OCI-LY7 (cell line): ENCODE results near the gene SNRPN. TPM values are rescaled to one million over a fixed set of nuclear protein-coding genes. Genes with fewer than 3 reads are reported as not detected.

ENCODE experiments used
- BruUV-seq: library from RNA; stranded (reverse); fragments of 400-500 nt; replicated peaks from 2 replicates; lab custom pipeline; 2021; lab: Mats Ljungman, UMichigan
- CTCF ChIA-PET: fragments of 300-600 bp; sonication (Branson Sonifier 250); formaldehyde crosslinking; loops from one replicate; lab custom pipeline; 2022; ENCODE audit warnings: antibody characterized with exemption; ENCODE audit not compliant: unreplicated experiment; lab: Charles Lee
- POLR2A ChIA-PET: fragments of 300-600 bp; sonication (Branson Sonifier 250); formaldehyde crosslinking; loops from one replicate; lab custom pipeline; 2022; ENCODE audit warnings: antibody characterized with exemption; lab: Charles Lee
- DNase-seq: peaks from one replicate; pipeline ENCODE4 v3.0.0-alpha.2; 2015; ENCODE audit warnings: low spot score
- H2AFZ ChIP-seq: fragments of 200-600 bp; sonication (generic), shearing (Covaris generic); 2 replicates; pipeline ENCODE4 v1.6.1; 2014; ENCODE audit warnings: mild to moderate bottlenecking, antibody characterized with exemption, low read length, moderate library complexity
- H3K27ac ChIP-seq: fragments of 200-600 bp; sonication (generic); 2 replicates; pipeline ENCODE4 v1.5.1; 2014; ENCODE audit warnings: mixed run types, low read depth, mild to moderate bottlenecking, moderate library complexity, low read length, inconsistent platforms; ENCODE audit not compliant: poor library complexity, severe bottlenecking
- H3K36me3 ChIP-seq: fragments of 200-600 bp; sonication (generic); 2 replicates; pipeline ENCODE4 v1.6.1; 2014; ENCODE audit warnings: mild to moderate bottlenecking, antibody characterized with exemption, low read length, moderate library complexity, mixed read lengths; ENCODE audit not compliant: insufficient read depth
- H3K4me1 ChIP-seq: fragments of 200-600 bp; sonication (generic); 2 replicates; pipeline ENCODE4 v1.5.1; 2014; ENCODE audit warnings: mild to moderate bottlenecking, low read length; ENCODE audit not compliant: insufficient read depth, poor library complexity, severe bottlenecking
- H3K4me2 ChIP-seq: fragments of 200-600 bp; sonication (generic); 2 replicates; pipeline ENCODE4 v1.6.1; 2014; ENCODE audit warnings: mild to moderate bottlenecking, low read length
- H3K4me3 ChIP-seq: fragments of 200-600 bp; sonication (generic); 2 replicates; pipeline ENCODE4 v1.5.1; 2014; ENCODE audit warnings: mild to moderate bottlenecking, low read depth, low read length; ENCODE audit not compliant: poor library complexity, severe bottlenecking
- H3K79me2 ChIP-seq: fragments of 200-600 bp; sonication (generic); 2 replicates; pipeline ENCODE4 v1.6.1; 2016; ENCODE audit warnings: low read depth, mild to moderate bottlenecking, low read length, moderate library complexity, mixed read lengths; ENCODE audit not compliant: insufficient read depth
- H3K9me2 ChIP-seq: fragments of 200-600 bp; sonication (generic); 2 replicates; pipeline ENCODE4 v1.6.1; 2016; ENCODE audit warnings: mild to moderate bottlenecking, low read length, mixed read lengths; ENCODE audit not compliant: insufficient read depth
- H3K9me3 ChIP-seq: fragments of 200-600 bp; sonication (generic); 2 replicates; pipeline ENCODE4 v1.6.1; 2014; ENCODE audit warnings: mild to moderate bottlenecking, mixed run types, low read length, mixed read lengths
- H4K20me1 ChIP-seq: fragments of 200-600 bp; sonication (generic); 2 replicates; pipeline ENCODE4 v1.6.1; 2014; ENCODE audit warnings: mild to moderate bottlenecking, antibody characterized with exemption, low read length, moderate library complexity, mixed read lengths; ENCODE audit not compliant: insufficient read depth
- EZH2phosphoT487 ChIP-seq: fragments of 200-600 bp; sonication (generic); IDR thresholded peaks from 2 replicates; pipeline ENCODE4 v1.6.1; 2018; ENCODE audit warnings: low read depth, borderline replicate concordance, mild to moderate bottlenecking, mixed run types, antibody characterized with exemption, low read length, moderate library complexity, mixed read lengths
- intact Hi-C: fragments of 100-400 bp; cut with micrococcal nuclease; formaldehyde crosslinking; loops from one replicate; pipeline ENCODE4 v1.10.0; 2022; ENCODE audit not compliant: unreplicated experiment
- small RNA-seq: library from RNA; depleted of rRNA; stranded (forward); fragments of <200 nt; gene quantifications from one replicate; pipeline ENCODE3, GENCODE V24; 2014
- total RNA-seq, 2 experiments: library from RNA; depleted of rRNA in 1 of 2; stranded (reverse); fragments of >200 nt in 1 of 2; shearing (Covaris generic) in 1 of 2; gene quantifications; 2 replicates each; pipeline ENCODE4 v1.2.3, GENCODE V29; 2014 to 2022
- TF ChIP-seq, protein P1 (sequence below): fragments of 200-600 bp; sonication (generic); conservative IDR thresholded peaks from 2 replicates; pipeline ENCODE4 v1.5.1; 2014; ENCODE audit warnings: mild to moderate bottlenecking, antibody characterized with exemption, low read length, moderate library complexity, mixed read lengths

The SNRPN gene
- total RNA-seq, 2 experiments from 2014 or later = 26.8 TPM; not detected in 1

DNA sequence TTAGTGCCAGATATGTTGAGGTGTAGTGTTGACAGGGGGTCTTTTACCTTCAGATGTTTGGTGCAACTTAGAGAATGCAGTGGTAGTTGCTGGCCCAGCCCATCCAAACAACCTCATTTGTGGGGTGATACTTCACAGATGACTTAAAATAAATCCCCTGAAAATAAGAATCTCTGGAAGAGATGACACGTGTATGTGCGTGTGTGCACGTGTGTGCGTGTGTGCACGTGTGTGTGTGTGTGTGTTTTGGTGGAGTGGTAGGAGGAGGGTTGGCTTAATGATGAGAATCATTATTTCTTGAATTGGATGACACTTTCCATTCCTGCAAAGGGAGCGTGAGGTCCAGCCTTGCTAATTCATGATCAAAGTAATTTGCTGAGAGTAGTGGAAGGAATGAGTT is 31.9 kb downstream of the SNRPN start:
- DNase-seq = no peak
- no peaks in the 10 kb centered on the region for H4K20me1 ChIP-seq
- no peaks in the 10 kb centered on the region for H3K36me3 ChIP-seq
- ChIA-PET CTCF (no interaction called here), POLR2A (no interaction called here)
- no peak for TF ChIP-seq EZH2phosphoT487
- TF ChIP-seq, protein P1, sequence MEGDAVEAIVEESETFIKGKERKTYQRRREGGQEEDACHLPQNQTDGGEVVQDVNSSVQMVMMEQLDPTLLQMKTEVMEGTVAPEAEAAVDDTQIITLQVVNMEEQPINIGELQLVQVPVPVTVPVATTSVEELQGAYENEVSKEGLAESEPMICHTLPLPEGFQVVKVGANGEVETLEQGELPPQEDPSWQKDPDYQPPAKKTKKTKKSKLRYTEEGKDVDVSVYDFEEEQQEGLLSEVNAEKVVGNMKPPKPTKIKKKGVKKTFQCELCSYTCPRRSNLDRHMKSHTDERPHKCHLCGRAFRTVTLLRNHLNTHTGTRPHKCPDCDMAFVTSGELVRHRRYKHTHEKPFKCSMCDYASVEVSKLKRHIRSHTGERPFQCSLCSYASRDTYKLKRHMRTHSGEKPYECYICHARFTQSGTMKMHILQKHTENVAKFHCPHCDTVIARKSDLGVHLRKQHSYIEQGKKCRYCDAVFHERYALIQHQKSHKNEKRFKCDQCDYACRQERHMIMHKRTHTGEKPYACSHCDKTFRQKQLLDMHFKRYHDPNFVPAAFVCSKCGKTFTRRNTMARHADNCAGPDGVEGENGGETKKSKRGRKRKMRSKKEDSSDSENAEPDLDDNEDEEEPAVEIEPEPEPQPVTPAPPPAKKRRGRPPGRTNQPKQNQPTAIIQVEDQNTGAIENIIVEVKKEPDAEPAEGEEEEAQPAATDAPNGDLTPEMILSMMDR = no peak
- H3K4me1 ChIP-seq = no peaks in the 10 kb centered on the region
- 0 out of 2 replicates have a peak, but pooled peaks cover 6% of the 10 kb centered on the region for H3K9me3 ChIP-seq
- intact Hi-C loops = no loop called here
- BruUV-seq = no TSS peak
- H3K9me2 ChIP-seq = no peaks in the 10 kb centered on the region
- H3K79me2 ChIP-seq = no peaks in the 10 kb centered on the region
- no peak overlapping the region for H3K27ac ChIP-seq
- H2AFZ ChIP-seq = no peak overlapping the region
- H3K4me2 ChIP-seq = no peak overlapping the region
- no peak overlapping the region for H3K4me3 ChIP-seq

- no peak overlapping the region for H3K4me3 ChIP-seq
- no peaks in the 10 kb centered on the region for H4K20me1 ChIP-seq
- no peak overlapping the region for H2AFZ ChIP-seq
- H3K79me2 ChIP-seq = no peaks in the 10 kb centered on the region
- no peaks in the 10 kb centered on the region for H3K9me2 ChIP-seq
- H3K36me3 ChIP-seq = no peaks in the 10 kb centered on the region
- H3K4me1 ChIP-seq = no peaks in the 10 kb centered on the region
- H3K9me3 ChIP-seq = 0 out of 2 replicates have a peak, but pooled peaks cover 7% of the 10 kb centered on the region
- DNase-seq = no peak
- H3K27ac ChIP-seq = no peak overlapping the region
- TF ChIP-seq, protein P1 = no peak
- no peak for TF ChIP-seq EZH2phosphoT487
- intact Hi-C loops = no loop called here
- POLR2A ChIA-PET = interaction anchor here (0.6 kb wide), 1 partner anchor 1488 kb away, joined by 3 read pairs; no protein-coding TSS in a partner anchor
- CTCF ChIA-PET = no interaction called here
- no TSS peak for BruUV-seq
- no peak overlapping the region for H3K4me2 ChIP-seq
Observed at GRCh38 chr15:25019434-25019833, 64.6 kb downstream of the SNRPN start.

GRCh38 chr15:25022233-25022632 is 67.4 kb downstream of the SNRPN start:
- no peak for DNase-seq
- BruUV-seq = no TSS peak
- no peak overlapping the region for H2AFZ ChIP-seq

More at GRCh38 chr15:25022233-25022632, 67.4 kb downstream of the SNRPN start:
- Histone ChIP-seq H3K9me2 (no peaks in the 10 kb centered on the region), H3K27ac (no peak overlapping the region), H4K20me1 (no peaks in the 10 kb centered on the region), H3K4me2 (no peak overlapping the region), H3K9me3 (0 out of 2 replicates have a peak, but pooled peaks cover 7% of the 10 kb centered on the region), H3K4me1 (no peaks in the 10 kb centered on the region), H3K79me2 (no peaks in the 10 kb centered on the region), H3K4me3 (no peak overlapping the region), H3K36me3 (no peaks in the 10 kb centered on the region)
- POLR2A ChIA-PET = no interaction called here
- CTCF ChIA-PET = no interaction called here
- TF ChIP-seq, protein P1 = no peak
- no peak for TF ChIP-seq EZH2phosphoT487
- intact Hi-C loops = no loop called here

Small RNA genes lying within 50 kb of the gene (small RNA-seq; reads per million reads assigned to genes)
- gene AC090602.1 (not detected), gene AC124312.4 (not detected), gene AC124312.5 (not detected)

Other genes with a start within 250 kb of the SNRPN start
- gene SNURF, start within 50 bp of the SNRPN start, total RNA-seq (2014; rRNA removed; shearing (Covaris generic)) = not detected in 2 replicates
- 5.5 and 6.8 TPM in 2 replicates for gene SNURF, start within 50 bp of the SNRPN start, total RNA-seq (2022)